Caco-2 (cell line): ENCODE measurements around the gene OSTC. TPM values are rescaled to one million over a fixed set of nuclear protein-coding genes. Genes with fewer than 3 reads are reported as not detected.

Experiments
- BruUV-seq: library from RNA; stranded (reverse); fragments of 400-500 nt; replicated peaks from 2 replicates; lab custom pipeline; 2021; lab: Mats Ljungman, UMichigan
- CTCF ChIA-PET: fragments of 300-600 bp; sonication (Branson Sonifier 250); formaldehyde crosslinking; loops from one replicate; lab custom pipeline; 2022; ENCODE audit warnings: antibody characterized with exemption; lab: Charles Lee
- POLR2A ChIA-PET: fragments of 300-600 bp; sonication (Branson Sonifier 250); formaldehyde crosslinking; loops from one replicate; lab custom pipeline; 2022; ENCODE audit warnings: antibody characterized with exemption; lab: Charles Lee
- DNase-seq, 2 experiments: peaks; one replicate each; pipeline versions ENCODE4 v3.0.0 to v3.0.0-alpha.2; 2020 to 2022
- H3K27me3 ChIP-seq: replicated peaks from 2 replicates; pipeline ENCODE4 v1.6.0; 2011; ENCODE audit warnings: low read length; ENCODE audit not compliant: control insufficient read depth, insufficient read depth
- H3K36me3 ChIP-seq: 2 replicates; pipeline ENCODE4 v1.5.1; 2011; ENCODE audit warnings: low read length; ENCODE audit not compliant: control insufficient read depth, insufficient read depth
- H3K4me1 ChIP-seq: fragments of 250-450 bp; sonication (Bioruptor Pico); 2 replicates; pipeline ENCODE4 v1.5.1; 2020; ENCODE audit warnings: mild to moderate bottlenecking
- H3K4me3 ChIP-seq: 2 replicates; pipeline ENCODE4 v1.5.1; 2011; ENCODE audit warnings: low read depth, mild to moderate bottlenecking, control low read depth, low read length
- H3K9me3 ChIP-seq: fragments of 250-450 bp; sonication (Bioruptor Pico); 2 replicates; pipeline ENCODE4 v1.5.1; 2020; ENCODE audit warnings: mild to moderate bottlenecking, moderate library complexity
- H3K27ac Mint-ChIP-seq: one replicate; pipeline ENCODE4 v1.8.0; 2022; ENCODE audit warnings: mixed read lengths; ENCODE audit not compliant: unreplicated experiment
- H3K27me3 Mint-ChIP-seq: one replicate; pipeline ENCODE4 v1.8.0; 2022; ENCODE audit warnings: mixed read lengths; ENCODE audit not compliant: insufficient read depth, unreplicated experiment
- H3K36me3 Mint-ChIP-seq: one replicate; pipeline ENCODE4 v1.8.0; 2022; ENCODE audit warnings: mild to moderate bottlenecking, mixed read lengths; ENCODE audit not compliant: insufficient read depth, unreplicated experiment
- H3K4me1 Mint-ChIP-seq: one replicate; pipeline ENCODE4 v1.8.0; 2022; ENCODE audit warnings: low read depth, mixed read lengths; ENCODE audit not compliant: unreplicated experiment
- H3K4me3 Mint-ChIP-seq: one replicate; pipeline ENCODE4 v1.8.0; 2022; ENCODE audit warnings: mild to moderate bottlenecking, moderate library complexity, mixed read lengths; ENCODE audit not compliant: unreplicated experiment
- H3K9me3 Mint-ChIP-seq: one replicate; pipeline ENCODE4 v1.8.0; 2022; ENCODE audit warnings: mixed read lengths; ENCODE audit not compliant: unreplicated experiment
- intact Hi-C: fragments of 100-400 bp; cut with micrococcal nuclease; formaldehyde crosslinking; loops from one replicate; pipeline ENCODE4 v1.10.0; 2022; ENCODE audit not compliant: unreplicated experiment
- total RNA-seq: library from RNA; stranded (reverse); gene quantifications from 2 replicates; pipeline ENCODE4 v1.2.3, GENCODE V29; 2022
- TF ChIP-seq, protein P1 (sequence below), 2 experiments: fragments of 200-600 bp in 1 of 2; IDR thresholded peaks; 1 replicate in 1 of 2; 2 replicates in 1 of 2; pipeline versions ENCODE4 v1.5.1 to v1.8.0; 2011 to 2022; ENCODE audit warnings: antibody characterized with exemption in 1 of 2, control low read depth in 1 of 2, inconsistent platforms in 1 of 2, low read depth in 1 of 2, low read length in 1 of 2, mild to moderate bottlenecking in 1 of 2, moderate library complexity in 1 of 2; ENCODE audit not compliant: insufficient read depth in 1 of 2, severe bottlenecking in 1 of 2, unreplicated experiment in 1 of 2

Gene OSTC
- total RNA-seq, 1 experiment from 2014 or later: 126 TPM

DNA sequence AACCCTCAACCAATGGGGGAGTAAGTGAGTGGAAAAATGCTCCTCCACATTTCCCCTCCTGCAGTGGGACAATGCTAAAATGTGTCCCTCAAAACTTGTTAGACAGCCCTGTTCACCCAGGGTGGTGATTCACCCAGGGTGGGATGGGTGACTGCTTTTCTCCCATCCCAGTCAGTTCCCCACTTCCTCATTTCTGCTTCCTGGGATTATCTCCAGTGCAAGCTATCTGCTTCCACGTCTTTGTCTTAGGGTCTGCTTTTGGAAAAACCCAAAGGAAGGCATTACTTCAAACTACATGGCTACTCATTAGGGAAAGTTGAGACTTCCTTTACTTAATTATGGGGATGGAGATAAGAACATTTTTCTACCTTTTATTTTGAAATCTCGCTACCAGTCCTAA, 67.0 kb downstream of the OSTC start:
- H3K36me3 ChIP-seq: no peaks in the 10 kb centered on the region
- no peaks in the 10 kb centered on the region for H3K4me1 ChIP-seq
- H3K27me3 Mint-ChIP-seq: peaks cover 2% of the 10 kb centered on the region
- ChIA-PET CTCF (no interaction called here), POLR2A (no interaction called here)
- no peaks in the 10 kb centered on the region for H3K9me3 ChIP-seq
- H3K4me3 ChIP-seq: no peak overlapping the region
- H3K27me3 ChIP-seq: no peaks in the 10 kb centered on the region
- no peak for DNase-seq
- no peaks in the 10 kb centered on the region for H3K36me3 Mint-ChIP-seq
- no peak overlapping the region for H3K27ac Mint-ChIP-seq
- intact Hi-C loops: no loop called here
- BruUV-seq: no TSS peak
- no peaks in the 10 kb centered on the region for H3K4me1 Mint-ChIP-seq
- TF ChIP-seq, protein P1, sequence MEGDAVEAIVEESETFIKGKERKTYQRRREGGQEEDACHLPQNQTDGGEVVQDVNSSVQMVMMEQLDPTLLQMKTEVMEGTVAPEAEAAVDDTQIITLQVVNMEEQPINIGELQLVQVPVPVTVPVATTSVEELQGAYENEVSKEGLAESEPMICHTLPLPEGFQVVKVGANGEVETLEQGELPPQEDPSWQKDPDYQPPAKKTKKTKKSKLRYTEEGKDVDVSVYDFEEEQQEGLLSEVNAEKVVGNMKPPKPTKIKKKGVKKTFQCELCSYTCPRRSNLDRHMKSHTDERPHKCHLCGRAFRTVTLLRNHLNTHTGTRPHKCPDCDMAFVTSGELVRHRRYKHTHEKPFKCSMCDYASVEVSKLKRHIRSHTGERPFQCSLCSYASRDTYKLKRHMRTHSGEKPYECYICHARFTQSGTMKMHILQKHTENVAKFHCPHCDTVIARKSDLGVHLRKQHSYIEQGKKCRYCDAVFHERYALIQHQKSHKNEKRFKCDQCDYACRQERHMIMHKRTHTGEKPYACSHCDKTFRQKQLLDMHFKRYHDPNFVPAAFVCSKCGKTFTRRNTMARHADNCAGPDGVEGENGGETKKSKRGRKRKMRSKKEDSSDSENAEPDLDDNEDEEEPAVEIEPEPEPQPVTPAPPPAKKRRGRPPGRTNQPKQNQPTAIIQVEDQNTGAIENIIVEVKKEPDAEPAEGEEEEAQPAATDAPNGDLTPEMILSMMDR (IDR thresholded peaks at IDR 0.05; ENCODE audit: insufficient read depth in 1 of 2, low read depth in 1 of 2, low read length in 1 of 2, severe bottlenecking in 1 of 2, unreplicated experiment in 1 of 2): no peak
- no peak overlapping the region for H3K4me3 Mint-ChIP-seq
- no peaks in the 10 kb centered on the region for H3K9me3 Mint-ChIP-seq

Other genes starting within 250 kb of the OSTC start
- 1,075 and 1,106 TPM in 2 replicates for gene RPL34, start 30.0 kb upstream of the OSTC start, total RNA-seq
- gene ETNPPL, start 112.5 kb downstream of the OSTC start, total RNA-seq: not detected in 2 replicates